Peyer's patch (tissue), 4 donors: ENCODE data around the gene RPL21.

Source experiments
- CTCF ChIP-seq, 6 experiments: fragments of 450-650 bp in 4 of 6; fragments of 200-600 bp in 2 of 6; sonication (generic) in 1 of 6; IDR thresholded peaks; one replicate each; pipeline ENCODE4 v1.5.1; 2017 to 2019; ENCODE audit warnings: antibody characterized with exemption in 6 of 6, mild to moderate bottlenecking in 3 of 6, moderate library complexity in 1 of 6
- POLR2A ChIP-seq, 2 donors: fragments of 450-650 bp; IDR thresholded peaks; one replicate each; pipeline ENCODE4 v1.5.1; 2017; ENCODE audit warnings: antibody characterized with exemption in 2 of 2, mild to moderate bottlenecking in 2 of 2, moderate library complexity in 2 of 2

- TF ChIP-seq CTCF (IDR thresholded peaks at IDR 0.05) (peak in 1 of 6 experiments; percentile 6), POLR2A (IDR thresholded peaks at IDR 0.05) (peak; percentile 68 to 80)
These were observed at the start of gene RPL21 for GRCh38 chr13:27251166-27252091.
